HG03175 (cell line): ENCODE data around the gene TENT4A.
"Not testable (repeated sequence)": the region's sequence is repeated elsewhere in the genome, so short reads cannot be mapped to it uniquely, and the experiment has no call there.

Experiments
- ATAC-seq: cut with Tn5 transposase; IDR thresholded peaks from one replicate; pipeline ENCODE4 v1.9.1; 2021; ENCODE audit warnings: mild to moderate bottlenecking, moderate library complexity; ENCODE audit not compliant: unreplicated experiment

TENT4A gene

DNA sequence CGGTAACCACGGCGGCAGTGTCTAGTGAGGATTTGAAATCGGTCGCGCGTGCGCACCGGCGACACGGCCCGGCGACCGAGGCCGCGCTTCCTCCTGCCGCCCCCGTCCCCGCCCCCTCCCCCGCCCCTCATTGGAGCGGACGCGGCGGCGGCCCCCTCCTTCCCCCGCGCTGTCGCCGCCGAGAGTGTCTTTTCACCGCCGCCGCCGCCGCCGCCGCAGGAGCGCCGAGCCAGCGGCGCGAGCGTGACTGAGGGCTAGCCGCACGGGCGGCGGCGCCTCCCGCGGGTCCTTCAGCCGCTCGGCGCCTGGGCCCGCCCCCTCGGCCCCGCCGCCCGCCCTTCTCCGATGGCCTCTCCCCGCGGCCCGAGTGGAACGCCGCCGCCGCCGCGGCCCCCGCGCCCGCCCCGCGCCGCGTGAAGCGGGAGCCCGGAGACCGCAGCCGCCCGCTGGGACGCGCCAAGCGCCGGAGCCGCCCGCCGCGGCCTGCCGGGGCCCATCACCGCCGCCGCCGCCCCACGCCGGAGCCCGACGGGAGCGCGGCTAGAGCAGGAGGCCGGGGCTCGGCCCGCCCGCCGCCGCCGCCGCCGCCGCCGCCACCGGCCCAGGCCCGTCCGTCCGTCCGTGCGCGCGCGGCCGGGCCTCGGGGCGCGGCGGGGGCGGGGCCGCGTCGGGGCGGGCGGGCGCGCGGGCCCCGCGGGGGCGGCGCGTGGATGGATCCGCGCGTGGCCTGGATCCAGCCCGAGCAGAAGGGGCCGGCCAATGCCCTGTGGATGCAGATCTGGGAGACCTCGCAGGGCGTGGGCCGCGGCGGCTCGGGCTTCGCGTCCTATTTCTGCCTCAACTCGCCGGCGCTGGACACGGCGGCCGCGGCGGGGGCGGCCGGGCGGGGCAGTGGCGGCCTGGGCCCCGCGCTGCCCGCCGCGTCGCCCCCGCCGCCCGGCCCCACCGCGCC lies at the start of gene TENT4A:
Gene TENT4A (plus strand): TSS at position 159 of the 952 bp plus-strand sequence. CDS start 552 bp downstream, at position 711.
- ATAC-seq, result peak; percentile 12

DNA sequence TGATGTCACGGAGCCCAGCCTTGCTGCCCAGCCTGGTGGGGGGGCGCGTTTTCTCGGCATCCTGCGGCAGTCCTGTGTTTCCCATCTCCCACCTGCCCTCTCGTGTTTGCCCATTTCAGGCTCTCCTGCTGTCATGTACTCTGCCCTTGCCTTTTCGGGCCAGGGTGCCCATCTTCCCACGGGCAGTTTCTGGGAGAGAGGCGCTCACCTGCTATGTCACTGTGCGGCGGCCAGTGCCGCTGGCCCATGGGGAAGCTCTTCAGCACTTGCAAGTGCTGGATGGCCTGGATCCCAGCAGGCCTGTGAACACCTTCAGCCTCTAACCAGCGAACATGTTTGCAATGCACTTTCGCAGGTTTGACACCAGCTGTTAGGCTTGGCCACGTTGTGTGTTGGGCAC lies 46.5 kb upstream of the TENT4A start:
- no peak for ATAC-seq

DNA sequence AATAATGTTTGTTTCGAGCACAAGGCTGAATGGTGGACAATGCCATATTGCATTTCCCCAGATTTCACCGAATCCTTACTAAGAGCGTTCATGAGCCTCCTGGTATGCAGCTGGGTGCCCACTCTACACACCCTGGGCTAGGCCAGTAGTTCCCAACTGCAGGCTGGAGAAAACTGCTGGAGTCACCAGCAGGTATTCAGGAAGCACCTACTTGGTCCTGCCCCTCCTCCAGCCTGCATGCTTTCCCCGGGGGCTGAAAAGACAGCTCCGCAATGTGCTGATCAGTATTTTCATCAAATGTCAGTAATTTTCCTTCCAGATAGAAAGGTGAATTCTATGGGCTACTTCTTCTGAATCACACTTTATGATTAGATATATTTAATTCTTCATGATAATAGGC lies 45.6 kb upstream of the TENT4A start:
- no peak for ATAC-seq

GRCh38 chr5:6668717-6669116 lies 44.5 kb upstream of the TENT4A start:
- ATAC-seq, result not testable (repeated sequence)

- ATAC-seq, result no peak
These were observed 40.2 kb upstream of the TENT4A start for GRCh38 chr5:6673031-6673430.

DNA sequence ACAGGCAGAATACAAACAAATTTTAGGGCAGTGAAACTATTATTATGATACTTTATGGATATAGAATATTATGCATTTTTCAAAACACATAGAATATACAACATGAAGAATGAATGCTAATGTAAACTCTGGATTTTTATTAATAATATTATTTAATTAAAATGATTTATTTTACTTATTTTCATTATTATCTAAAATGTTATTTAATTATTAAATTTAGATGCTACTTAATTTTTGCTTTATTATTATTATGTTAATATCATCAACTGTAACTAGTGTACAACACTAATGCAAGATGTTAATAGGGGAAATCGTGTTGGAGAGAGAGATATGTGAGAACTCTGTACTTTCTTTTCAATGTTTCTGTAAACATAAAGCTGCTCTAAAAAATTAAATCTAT lies 39.3 kb upstream of the TENT4A start:
- ATAC-seq, result no peak

DNA sequence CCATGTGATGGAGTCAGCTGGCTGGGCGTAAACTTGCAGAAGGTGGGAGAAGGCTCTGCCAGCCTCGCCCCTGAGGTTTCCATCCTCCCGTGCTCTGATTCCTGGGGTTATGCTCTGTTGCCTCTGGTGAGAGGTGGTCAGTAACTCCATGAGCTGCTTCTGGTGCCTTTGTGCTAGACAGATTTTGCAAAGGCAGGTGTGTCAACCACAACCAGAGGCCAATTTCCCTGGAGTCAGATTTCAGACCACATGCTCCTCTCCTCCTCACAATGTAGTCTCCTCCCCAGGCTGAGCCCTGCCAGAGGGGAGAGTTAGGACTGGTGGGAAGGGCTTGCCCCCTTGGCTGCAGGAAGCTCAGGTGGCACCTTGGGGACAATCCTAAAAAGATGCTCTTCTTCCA lies 38.8 kb upstream of the TENT4A start:
- no peak for ATAC-seq

DNA sequence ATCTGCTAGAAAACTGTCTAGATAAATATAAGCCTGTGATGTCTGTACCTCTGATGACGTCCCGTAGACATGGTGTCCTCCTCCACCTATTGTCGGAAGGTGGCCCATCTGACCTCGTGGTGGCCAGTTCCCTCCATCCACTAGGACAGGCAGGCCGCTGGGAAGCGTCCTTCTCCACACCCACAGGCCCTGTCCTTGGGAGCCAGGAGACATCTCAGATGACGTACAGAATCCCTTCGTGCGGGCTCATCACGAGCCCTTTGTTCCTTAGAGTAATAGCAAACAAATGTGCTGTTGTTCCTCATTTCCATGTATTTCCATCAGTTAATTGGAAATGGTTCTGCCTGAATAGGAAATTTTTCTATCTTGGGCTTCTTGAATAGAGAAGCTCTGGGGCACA lies 38.3 kb upstream of the TENT4A start:
- no peak for ATAC-seq

- ATAC-seq, result no peak
These were observed 37.3 kb upstream of the TENT4A start for GRCh38 chr5:6675784-6676491.

- no peak for ATAC-seq
These were observed 36.5 kb upstream of the TENT4A start for GRCh38 chr5:6676702-6677101.

- no peak for ATAC-seq
These were observed 34.8 kb upstream of the TENT4A start for GRCh38 chr5:6678385-6678784.

DNA sequence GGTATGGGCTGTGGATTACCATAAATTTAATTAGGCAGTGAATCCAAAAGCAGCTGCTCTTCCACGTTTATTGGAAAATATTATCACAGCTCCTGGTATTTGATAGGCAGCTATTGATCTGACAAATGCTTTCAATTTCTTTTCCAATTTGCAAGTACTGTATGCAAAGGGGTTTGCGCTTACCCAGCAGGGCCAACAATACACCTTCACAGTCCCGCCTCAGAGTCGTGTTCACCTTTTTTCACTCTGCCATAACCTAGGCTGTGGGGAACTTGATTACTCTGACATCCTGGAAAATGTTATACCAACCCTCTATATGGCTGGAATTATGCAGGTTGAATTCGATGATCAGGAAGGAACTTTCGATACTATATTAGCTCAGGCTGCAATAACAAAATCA lies 32.3 kb upstream of the TENT4A start:
- ATAC-seq, result no peak

DNA sequence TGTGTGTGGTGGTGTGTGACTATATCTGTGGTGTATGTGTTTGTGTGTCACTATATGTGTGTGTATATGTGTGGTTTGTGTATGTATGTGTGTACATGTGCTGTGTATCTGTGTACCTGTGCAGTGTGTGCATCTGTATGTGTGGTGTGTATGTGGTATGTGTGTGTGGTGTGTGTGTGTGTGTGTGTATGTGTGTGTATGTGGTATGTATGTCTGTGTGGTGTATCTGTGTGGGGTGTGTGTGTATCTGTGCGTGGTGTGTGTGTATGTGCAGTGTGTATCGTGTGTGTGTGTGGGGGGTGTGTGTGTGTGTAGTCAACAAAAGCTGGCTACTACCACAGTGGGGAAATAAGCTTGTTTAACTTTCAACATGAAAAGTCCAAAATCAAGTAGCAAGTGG lies 31.6 kb upstream of the TENT4A start:
- no peak for ATAC-seq

DNA sequence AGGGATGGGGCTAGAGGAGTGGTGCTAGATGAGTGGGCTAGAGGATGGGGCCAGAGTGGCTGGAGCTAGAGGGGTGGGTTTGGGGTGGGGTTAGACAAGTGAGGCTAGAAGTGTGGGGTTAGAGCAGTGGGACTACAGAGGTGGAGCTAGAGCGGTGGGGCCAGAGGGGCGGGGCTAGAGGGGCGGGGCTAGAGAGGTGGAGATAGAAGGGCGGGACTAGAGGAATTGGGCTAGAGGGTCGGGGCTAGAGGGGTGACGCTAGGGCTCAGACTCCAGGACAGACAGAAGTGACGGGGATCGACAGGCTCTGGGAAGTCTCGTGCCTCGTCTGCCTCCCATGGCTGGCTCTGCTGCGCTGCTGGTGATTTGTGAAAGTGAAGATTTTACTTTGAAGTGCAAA lies 31.0 kb upstream of the TENT4A start:
- no peak for ATAC-seq

DNA sequence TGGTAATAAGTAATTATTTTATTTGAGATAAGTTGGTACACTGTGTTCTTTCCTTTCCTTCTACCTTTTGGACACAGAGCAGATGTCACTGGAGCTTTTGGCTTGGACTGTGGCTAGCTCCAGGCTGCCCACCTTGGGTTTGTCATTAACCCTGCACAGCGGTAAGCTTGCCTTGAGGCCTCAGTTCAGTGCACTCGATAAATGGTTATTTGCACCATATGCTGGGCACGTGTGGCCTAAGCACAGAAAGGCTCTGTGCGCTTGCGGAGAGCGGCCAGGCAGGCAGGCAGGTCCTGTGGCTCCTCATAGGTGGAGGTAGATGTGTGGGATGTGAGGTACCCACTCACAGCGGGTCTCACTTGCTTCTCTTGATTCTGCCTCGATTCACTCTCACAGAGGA lies 30.0 kb upstream of the TENT4A start:
- ATAC-seq, result no peak

GRCh38 chr5:6684075-6684474 lies 29.2 kb upstream of the TENT4A start:
- no peak for ATAC-seq

- no peak for ATAC-seq
These were observed 26.7 kb upstream of the TENT4A start for GRCh38 chr5:6686501-6686900.

DNA sequence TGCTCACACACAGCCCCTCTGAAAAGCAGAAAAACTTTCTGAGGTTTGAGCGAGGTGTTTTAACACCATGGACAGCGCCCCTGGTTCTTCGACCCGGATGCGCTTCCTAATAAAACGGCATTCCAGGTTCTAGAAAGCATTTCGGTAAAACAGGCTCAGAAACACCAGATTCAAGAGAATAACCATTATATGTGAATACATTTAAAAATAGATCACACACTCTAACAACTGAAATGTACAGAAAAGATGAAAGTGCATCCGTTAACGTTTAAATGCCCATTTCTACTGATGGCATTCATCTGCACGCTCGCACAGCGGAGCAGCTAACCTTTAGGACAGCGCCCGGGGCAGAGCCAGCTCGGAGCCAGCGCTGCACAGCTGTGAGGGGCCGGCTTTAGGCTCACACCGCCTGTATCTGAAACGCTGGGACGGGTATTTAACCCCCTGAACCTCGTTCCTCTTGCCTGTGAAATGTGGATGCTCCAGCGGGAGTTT lies 26.3 kb upstream of the TENT4A start:
- no peak for ATAC-seq

DNA sequence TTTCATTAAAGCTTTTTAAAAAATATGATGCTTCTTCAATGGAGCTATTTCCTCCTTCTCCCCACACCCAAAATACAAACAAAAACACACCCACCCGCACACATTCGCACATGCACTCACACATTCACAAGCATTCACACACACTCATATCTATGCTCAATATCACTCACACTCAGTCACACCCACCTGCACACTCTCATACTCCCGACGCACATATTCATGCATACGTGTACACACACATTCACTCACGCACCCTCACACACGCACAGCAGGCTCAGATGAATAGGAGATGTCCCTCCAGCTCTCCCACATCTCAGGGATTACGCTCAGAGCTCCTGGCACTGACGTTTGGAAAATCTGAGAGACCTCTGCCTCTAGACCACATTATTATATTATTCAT lies 25.7 kb upstream of the TENT4A start:
- ATAC-seq, result no peak

- no peak for ATAC-seq
These were observed 20.3 kb upstream of the TENT4A start for GRCh38 chr5:6692906-6693305.

GRCh38 chr5:6698696-6699095 lies 14.5 kb upstream of the TENT4A start:
- no peak for ATAC-seq

- ATAC-seq, result no peak
These were observed 13.9 kb upstream of the TENT4A start for GRCh38 chr5:6699357-6699756.
